Upper lobe of left lung (tissue), 6 donors: Measurements from ENCODE around the gene LTA4H. TPM values are rescaled to one million over a fixed set of nuclear protein-coding genes. Genes with fewer than 3 reads are reported as not detected.

Source experiments
- ATAC-seq, 2 donors: fragments of 200-7000 bp; cut with Tn5 transposase; one replicate each; pipeline ENCODE4 v1.9.1; 2022; ENCODE audit warnings: mild to moderate bottlenecking in 2 of 2, moderate library complexity in 2 of 2; ENCODE audit not compliant: low FRiP score in 2 of 2
- DNase-seq, 2 donors: peaks; one replicate each; pipeline ENCODE4 v3.0.0-alpha.2; 2019 to 2020
- H3K27ac ChIP-seq, 4 donors: fragments of 200-600 bp; sonication (generic); one replicate each; pipeline ENCODE4 v1.5.1; 2016 to 2019
- H3K27me3 ChIP-seq, 4 donors: fragments of 200-600 bp; sonication (generic); one replicate each; pipeline ENCODE4 v1.5.1; 2017 to 2019
- H3K36me3 ChIP-seq, 4 donors: fragments of 200-600 bp; sonication (generic); one replicate each; pipeline ENCODE4 v1.5.1; 2016 to 2019
- H3K4me1 ChIP-seq, 4 donors: fragments of 200-600 bp; sonication (generic); one replicate each; pipeline ENCODE4 v1.5.1; 2018 to 2019
- H3K4me3 ChIP-seq, 4 donors: fragments of 200-600 bp; sonication (generic); one replicate each; pipeline ENCODE4 v1.5.1; 2017 to 2019; ENCODE audit warnings: mild to moderate bottlenecking in 2 of 4, moderate library complexity in 1 of 4
- H3K9me3 ChIP-seq, 4 donors: fragments of 200-600 bp; sonication (generic); one replicate each; pipeline ENCODE4 v1.5.1; 2018 to 2019
- CTCF ChIP-seq, 6 experiments: fragments of 450-650 bp in 4 of 6; fragments of 200-600 bp in 2 of 6; sonication (generic) in 2 of 6; IDR thresholded peaks; one replicate each; pipeline ENCODE4 v1.5.1; 2016 to 2019; ENCODE audit warnings: antibody characterized with exemption in 6 of 6
- EP300 ChIP-seq, 4 donors: sonication (generic); formaldehyde crosslinking; IDR thresholded peaks; one replicate each; pipeline ENCODE4 v1.5.1; 2017; ENCODE audit warnings: antibody characterized with exemption in 4 of 4, control low read depth in 2 of 4
- POLR2A ChIP-seq, 4 donors: fragments of 450-650 bp; IDR thresholded peaks; one replicate each; pipeline ENCODE4 v1.5.1; 2016 to 2017; ENCODE audit warnings: antibody characterized with exemption in 4 of 4, mild to moderate bottlenecking in 2 of 4
- POLR2AphosphoS5 ChIP-seq, 2 donors: sonication (generic); formaldehyde crosslinking; IDR thresholded peaks; one replicate each; pipeline ENCODE4 v1.5.1; 2017; ENCODE audit warnings: antibody characterized with exemption in 2 of 2
- WGBS, 2 donors: methylation state at CpG; one replicate each; pipeline ENCODE4 v1.1.5; 2017 to 2018; 5-methylcytosine and 5-hydroxymethylcytosine counted together
- total RNA-seq, 6 donors: library from RNA; depleted of rRNA in 4 of 6; stranded (reverse); fragments of >200 nt in 4 of 6; gene quantifications; one replicate each; pipeline versions ENCODE4 v1.1.0 to v1.2.1, GENCODE V29; 2016 to 2021
- donor health status: DM: no; HTN: no; CAD: no; lungs with moderate emphysema.
- donor health status: DM: no; HTN: yes; CAD: no; lungs with severe emphysema.

Gene LTA4H
- total RNA-seq, 6 donors from 2014 or later = 110 to 314 (median 254) TPM

DNA sequence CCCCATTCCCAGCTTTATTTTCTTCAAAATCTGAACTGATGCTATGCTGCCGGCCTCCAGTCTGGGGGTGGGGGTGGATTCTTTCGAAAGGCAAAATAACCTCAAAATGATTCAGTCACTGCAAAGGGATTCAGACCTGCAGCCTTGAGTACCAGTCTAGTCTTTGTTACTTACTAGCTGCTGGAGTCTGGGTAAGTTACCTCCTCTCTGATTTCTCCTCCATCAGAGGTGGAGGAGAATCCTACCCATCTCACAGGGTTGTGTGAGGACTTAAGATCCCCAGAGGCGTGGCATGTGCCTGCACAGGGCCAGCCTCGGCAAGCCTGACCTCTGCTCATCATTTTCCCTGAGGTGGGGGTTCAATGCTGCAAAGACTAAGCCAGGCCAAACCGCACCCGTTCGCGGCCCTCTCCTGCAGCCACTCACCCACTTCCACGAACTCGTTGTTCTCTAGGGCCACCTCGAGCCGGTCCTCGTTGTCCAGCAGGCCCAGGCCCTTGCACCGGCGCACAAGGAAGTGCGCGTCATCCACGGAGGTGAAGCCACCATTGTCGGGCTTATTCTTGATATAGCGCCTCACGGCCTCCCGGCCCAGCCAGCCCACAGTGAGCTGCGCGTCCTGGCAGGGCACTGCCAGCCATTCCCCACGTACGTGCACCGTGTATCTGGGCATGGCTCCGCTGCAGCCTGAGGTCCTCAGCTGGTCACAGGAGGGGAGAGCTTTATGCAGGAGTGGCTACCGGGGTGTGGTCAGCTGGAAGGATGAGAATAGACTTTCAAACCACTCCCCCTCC is 40.0 kb downstream of the LTA4H start:
- DNase-seq (peak; percentile 37 to 79), ATAC-seq (peak in 1 of 2 donors; percentile 3)
- 93 to 95% methylated on average over 14 to 29 of the region's 29 CpGs for WGBS, 2 donors
- Histone ChIP-seq H3K27ac (peak overlapping the region; percentile 51 to 79 (median 66)), H3K36me3 (peaks cover 0 to 10% (median 4%) of the 10 kb centered on the region in 4 donors), H3K4me1 (peaks cover 11 to 21% (median 18%) of the 10 kb centered on the region in 4 donors), H3K9me3 (no peaks in the 10 kb centered on the region), H3K27me3 (no peaks in the 10 kb centered on the region), H3K4me3 (peak overlapping the region in 1 of 4 donors; percentile 14)
- TF ChIP-seq EP300 (IDR thresholded peaks at IDR 0.05) = no peak
- no peak for TF ChIP-seq CTCF (IDR thresholded peaks at IDR 0.05)
- no peak for TF ChIP-seq POLR2A (IDR thresholded peaks at IDR 0.05)
- TF ChIP-seq POLR2AphosphoS5 (IDR thresholded peaks at IDR 0.05) = no peak

DNA sequence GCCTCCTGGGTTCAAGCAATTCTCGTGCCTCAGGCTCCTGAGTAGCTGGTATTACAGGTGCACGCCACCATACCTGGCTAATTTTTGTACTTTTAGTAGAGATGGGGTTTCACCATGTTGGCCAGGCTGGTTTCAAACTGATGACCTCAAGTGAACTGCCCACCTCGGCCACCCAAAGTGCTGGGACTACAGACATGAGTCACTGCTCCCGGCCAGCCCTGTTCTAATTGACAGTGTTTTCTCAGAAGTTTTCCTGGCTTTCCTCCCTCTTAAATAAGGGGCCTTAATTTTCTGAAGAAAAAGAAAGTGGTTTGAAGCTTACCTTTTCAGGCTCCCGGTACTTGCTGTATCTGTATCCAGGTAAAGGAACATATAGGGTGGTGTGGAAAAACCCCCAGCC is 40.9 kb downstream of the LTA4H start:
- H3K4me3 ChIP-seq = no peak overlapping the region
- whole genome bisulfite sequencing, 2 donors = 87 to 96% methylated on average over 5 of the region's 5 CpGs
- TF ChIP-seq CTCF (IDR thresholded peaks at IDR 0.05) (no peak), POLR2AphosphoS5 (IDR thresholded peaks at IDR 0.05) (no peak), POLR2A (IDR thresholded peaks at IDR 0.05) (no peak), EP300 (IDR thresholded peaks at IDR 0.05) (no peak)

GRCh38 chr12:95993907-95994306 is 41.5 kb downstream of the LTA4H start:
- Histone ChIP-seq H3K9me3 (no peaks in the 10 kb centered on the region), H3K4me1 (peaks cover 11 to 21% (median 17%) of the 10 kb centered on the region in 4 donors), H3K4me3 (no peak overlapping the region), H3K36me3 (peaks cover 0 to 4% (median 0%) of the 10 kb centered on the region in 4 donors), H3K27ac (no peak overlapping the region), H3K27me3 (no peaks in the 10 kb centered on the region)
- no peak for TF ChIP-seq POLR2A (IDR thresholded peaks at IDR 0.05)
- TF ChIP-seq POLR2AphosphoS5 (IDR thresholded peaks at IDR 0.05) = no peak
- TF ChIP-seq CTCF (IDR thresholded peaks at IDR 0.05) = no peak
- no peak for TF ChIP-seq EP300 (IDR thresholded peaks at IDR 0.05)
- no peak for ATAC-seq
- WGBS, 2 donors = 91 to 93% methylated on average over 7 of the region's 7 CpGs
- DNase-seq = no peak

More for the DNA sequence above, 40.9 kb downstream of the LTA4H start:
- DNase-seq (no peak), ATAC-seq (no peak)
- Histone ChIP-seq H3K27me3 (no peaks in the 10 kb centered on the region), H3K4me1 (peaks cover 11 to 21% (median 18%) of the 10 kb centered on the region in 4 donors), H3K36me3 (peaks cover 0 to 4% (median 0%) of the 10 kb centered on the region in 4 donors), H3K9me3 (no peaks in the 10 kb centered on the region), H3K27ac (no peak overlapping the region)

DNA sequence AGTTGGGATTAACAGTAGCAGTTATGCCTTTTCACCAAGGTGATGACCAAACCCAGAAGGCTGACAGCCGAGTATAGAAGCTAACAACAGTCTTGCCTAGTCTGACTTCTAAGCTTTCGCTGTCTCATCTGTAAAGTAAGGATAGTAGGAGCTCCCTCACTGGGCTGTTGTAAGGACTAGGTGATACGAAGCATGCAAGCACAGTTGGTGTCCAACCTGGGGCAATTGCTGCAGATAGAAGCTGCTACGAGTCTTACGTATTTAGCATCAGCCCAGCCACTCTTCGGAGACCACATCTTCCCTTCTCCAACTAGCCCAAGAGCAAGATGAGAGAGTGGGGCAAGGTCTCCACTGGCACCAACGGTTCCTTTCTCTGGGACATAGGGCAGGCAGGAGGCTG is 45.3 kb downstream of the LTA4H start:
- ATAC-seq (no peak), DNase-seq (no peak)
- Histone ChIP-seq H3K9me3 (no peaks in the 10 kb centered on the region), H3K4me3 (no peak overlapping the region), H3K36me3 (no peaks in the 10 kb centered on the region), H3K27ac (no peak overlapping the region), H3K27me3 (no peaks in the 10 kb centered on the region), H3K4me1 (peaks cover 0 to under 1% (median 0%) of the 10 kb centered on the region in 4 donors)
- no peak for TF ChIP-seq EP300 (IDR thresholded peaks at IDR 0.05)
- TF ChIP-seq POLR2AphosphoS5 (IDR thresholded peaks at IDR 0.05) = no peak
- TF ChIP-seq CTCF (IDR thresholded peaks at IDR 0.05) = no peak
- TF ChIP-seq POLR2A (IDR thresholded peaks at IDR 0.05) = no peak
- WGBS, 2 donors = 85 to 87% methylated on average over 5 to 7 of the region's 7 CpGs
